ENCODE data around the gene SERPINE1. TPM values are rescaled to one million over a fixed set of nuclear protein-coding genes. Genes with fewer than 3 reads are reported as not detected.

The SERPINE1 gene
- total RNA-seq, 2 donors from 2014 or later, result 3.7 to 24.4 TPM

DNA sequence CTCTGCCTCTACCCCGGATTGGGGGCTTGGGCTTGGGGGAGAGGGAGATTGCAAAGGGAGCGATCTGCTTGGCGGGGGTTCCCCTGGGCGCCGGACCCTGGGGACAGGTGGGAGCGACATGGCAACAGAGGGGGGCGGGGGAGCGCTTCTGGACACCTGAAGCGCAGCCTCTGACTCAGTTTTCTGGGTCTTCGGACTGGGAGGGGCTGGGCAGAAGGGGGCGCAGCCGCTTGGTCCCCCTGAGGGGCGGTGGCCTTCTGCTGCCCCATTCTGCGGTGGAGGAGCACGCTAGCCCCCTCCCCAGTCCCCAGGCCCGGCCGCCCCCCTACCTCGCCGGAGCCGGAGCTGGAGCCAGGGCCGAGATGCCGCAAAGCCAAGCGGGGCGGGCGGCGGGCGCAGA, 52.8 kb downstream of the SERPINE1 start:
- no peak overlapping the region for H3K4me3 ChIP-seq
- no peaks in the 10 kb centered on the region for H3K9me3 ChIP-seq
- TF ChIP-seq, protein P1, sequence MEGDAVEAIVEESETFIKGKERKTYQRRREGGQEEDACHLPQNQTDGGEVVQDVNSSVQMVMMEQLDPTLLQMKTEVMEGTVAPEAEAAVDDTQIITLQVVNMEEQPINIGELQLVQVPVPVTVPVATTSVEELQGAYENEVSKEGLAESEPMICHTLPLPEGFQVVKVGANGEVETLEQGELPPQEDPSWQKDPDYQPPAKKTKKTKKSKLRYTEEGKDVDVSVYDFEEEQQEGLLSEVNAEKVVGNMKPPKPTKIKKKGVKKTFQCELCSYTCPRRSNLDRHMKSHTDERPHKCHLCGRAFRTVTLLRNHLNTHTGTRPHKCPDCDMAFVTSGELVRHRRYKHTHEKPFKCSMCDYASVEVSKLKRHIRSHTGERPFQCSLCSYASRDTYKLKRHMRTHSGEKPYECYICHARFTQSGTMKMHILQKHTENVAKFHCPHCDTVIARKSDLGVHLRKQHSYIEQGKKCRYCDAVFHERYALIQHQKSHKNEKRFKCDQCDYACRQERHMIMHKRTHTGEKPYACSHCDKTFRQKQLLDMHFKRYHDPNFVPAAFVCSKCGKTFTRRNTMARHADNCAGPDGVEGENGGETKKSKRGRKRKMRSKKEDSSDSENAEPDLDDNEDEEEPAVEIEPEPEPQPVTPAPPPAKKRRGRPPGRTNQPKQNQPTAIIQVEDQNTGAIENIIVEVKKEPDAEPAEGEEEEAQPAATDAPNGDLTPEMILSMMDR (IDR thresholded peaks at IDR 0.05), result no peak
- TF ChIP-seq POLR2A (IDR thresholded peaks at IDR 0.05), result no peak
- no peak for TF ChIP-seq POLR2AphosphoS5 (IDR thresholded peaks at IDR 0.05)
- intact Hi-C loops (cut with DNase I), result no loop called here
- H3K36me3 ChIP-seq, result no peaks in the 10 kb centered on the region
- no peaks in the 10 kb centered on the region for H3K4me1 ChIP-seq (replicated peaks)
- 2% methylated on average over 27 of the region's 27 CpGs for WGBS
- no peak overlapping the region for H3K27ac ChIP-seq
- no peak for DNase-seq (ENCODE audit: low spot score)
- H3K27me3 ChIP-seq (replicated peaks; ENCODE audit: insufficient read depth), result peaks cover 16% of the 10 kb centered on the region

DNA sequence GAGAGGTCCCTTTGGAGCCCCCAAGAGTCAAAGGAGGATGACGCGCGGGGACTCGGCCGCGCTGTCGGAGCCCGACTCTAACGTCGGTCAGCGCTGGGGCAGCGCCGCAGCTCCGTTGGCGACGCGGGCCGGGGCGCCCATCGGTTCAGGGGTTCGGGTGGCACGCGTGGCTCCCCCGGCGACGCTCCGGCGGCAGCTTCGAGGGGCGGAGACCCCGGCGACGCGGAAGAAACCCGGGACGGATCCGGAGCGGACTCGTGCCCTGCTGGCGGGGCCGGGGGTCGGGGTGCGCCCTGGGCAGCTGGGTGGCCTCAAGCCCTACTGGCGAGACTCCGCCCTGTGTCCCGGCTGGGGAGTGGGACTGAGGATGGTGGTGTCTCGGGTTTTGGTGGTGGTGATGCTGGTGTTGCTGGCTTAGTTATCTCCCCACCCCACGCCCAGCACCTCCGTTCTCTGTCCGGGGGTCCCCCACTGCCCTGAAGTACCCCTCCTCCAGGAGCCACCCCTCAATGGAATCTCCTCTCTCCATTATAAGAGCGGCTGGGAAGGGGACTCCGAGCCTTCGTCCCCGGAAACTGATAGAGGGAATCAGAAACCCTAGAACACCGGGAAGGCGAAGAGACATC, 53.3 kb downstream of the SERPINE1 start, which contains the start of gene NAT16:
NAT16 (minus strand) TSS at position 164 of the 626 bp plus-strand sequence. CDS start 5,486 bp downstream, outside the sequence.
- Histone ChIP-seq H3K36me3 (no peaks in the 10 kb centered on the region), H3K27ac (no peak within 1 kb of the TSS), H3K27me3 (replicated peaks; ENCODE audit: insufficient read depth) (peaks cover 16% of the 10 kb centered on the region), H3K4me3 (no peak within 1 kb of the TSS), H3K9me3 (no peaks in the 10 kb centered on the region), H3K4me1 (replicated peaks) (no peaks in the 10 kb centered on the region)
- WGBS, result 4% methylated on average over 55 of the region's 56 CpGs
- DNase-seq (ENCODE audit: low spot score), result no peak
- intact Hi-C loops (cut with DNase I), result no loop called here
- TF ChIP-seq, protein P1 (IDR thresholded peaks at IDR 0.05), result no peak

DNA sequence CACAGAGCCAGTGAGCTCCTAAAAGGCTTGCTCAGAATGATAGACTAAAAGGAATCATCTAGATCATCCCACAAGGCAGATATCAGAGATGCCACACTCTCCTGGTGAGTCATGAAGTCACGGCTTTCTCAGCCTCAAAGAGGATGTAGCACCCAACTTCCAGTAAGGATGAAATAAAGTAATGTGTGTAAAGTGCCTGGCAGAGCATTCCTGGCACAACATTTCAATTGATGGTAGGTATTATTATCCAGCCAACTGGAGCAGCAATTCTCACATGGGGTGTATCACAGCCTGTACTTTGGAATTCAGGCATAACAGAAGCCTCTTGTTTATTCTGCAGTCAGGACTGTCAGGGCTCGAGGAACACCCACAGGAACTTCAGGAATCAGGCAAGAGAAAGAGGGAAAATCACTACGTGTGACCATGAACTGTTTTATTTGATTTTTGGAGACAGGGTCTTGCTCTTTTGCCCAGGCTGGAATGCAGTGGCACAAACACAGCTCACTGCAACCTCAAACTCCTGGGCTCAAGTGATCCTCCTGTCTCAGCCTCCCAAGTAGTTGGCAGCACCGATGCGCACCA, 58.4 kb downstream of the SERPINE1 start:
- Histone ChIP-seq H3K4me1 (replicated peaks) (no peaks in the 10 kb centered on the region), H3K36me3 (no peaks in the 10 kb centered on the region), H3K9me3 (no peaks in the 10 kb centered on the region), H3K27ac (no peak overlapping the region), H3K27me3 (replicated peaks; ENCODE audit: insufficient read depth) (no peaks in the 10 kb centered on the region), H3K4me3 (no peak overlapping the region)
- no peak for DNase-seq (ENCODE audit: low spot score)
- 47% methylated on average over 5 of the region's 5 CpGs for WGBS
- TF ChIP-seq, protein P1 (IDR thresholded peaks at IDR 0.05), result no peak
- TF ChIP-seq POLR2A (IDR thresholded peaks at IDR 0.05) (no peak), POLR2AphosphoS5 (IDR thresholded peaks at IDR 0.05) (no peak)
- intact Hi-C loops (cut with DNase I), result no loop called here

DNA sequence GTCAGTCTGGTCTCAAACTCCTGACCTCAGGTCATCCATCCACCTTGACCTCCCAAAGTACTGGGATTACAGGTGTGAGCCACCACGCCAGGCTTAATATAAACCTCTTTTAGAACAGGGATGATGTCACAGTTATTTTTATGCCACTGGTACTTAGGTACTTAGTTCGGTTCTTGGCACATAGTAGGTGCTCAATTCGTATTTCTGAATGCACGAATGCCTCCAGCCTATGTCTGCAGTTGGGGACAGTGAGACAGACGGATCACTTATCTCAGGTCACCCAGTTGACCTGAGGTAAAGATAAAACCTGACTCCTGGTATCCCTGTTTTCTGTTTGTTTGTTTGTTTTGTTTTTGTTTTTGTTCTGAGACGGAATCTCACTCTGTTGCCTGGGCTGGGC, 59.3 kb downstream of the SERPINE1 start:
- intact Hi-C loops (cut with DNase I), result no loop called here

More for the DNA sequence above, 59.3 kb downstream of the SERPINE1 start:
- TF ChIP-seq POLR2A (IDR thresholded peaks at IDR 0.05), result no peak
- TF ChIP-seq, protein P1 (IDR thresholded peaks at IDR 0.05), result no peak
- no peak for TF ChIP-seq POLR2AphosphoS5 (IDR thresholded peaks at IDR 0.05)
- H3K27ac ChIP-seq, result no peak overlapping the region
- DNase-seq (ENCODE audit: low spot score), result no peak
- H3K4me3 ChIP-seq, result no peak overlapping the region
- H3K27me3 ChIP-seq (replicated peaks; ENCODE audit: insufficient read depth), result no peaks in the 10 kb centered on the region
- 67% methylated on average over 6 of the region's 6 CpGs for WGBS
- H3K36me3 ChIP-seq, result no peaks in the 10 kb centered on the region
- no peaks in the 10 kb centered on the region for H3K9me3 ChIP-seq
- no peaks in the 10 kb centered on the region for H3K4me1 ChIP-seq (replicated peaks)

Data from prostate gland (tissue), 2 donors.